Body of pancreas (tissue), 4 donors: ENCODE data around the gene SARS2. TPM values are rescaled to one million over a fixed set of nuclear protein-coding genes. Genes with fewer than 3 reads are reported as not detected.
"Not testable (repeated sequence)": the region's sequence is repeated elsewhere in the genome, so short reads cannot be mapped to it uniquely, and the experiment has no call there.

ENCODE experiments used
- ATAC-seq: fragments of 150-250 bp; one replicate; pipeline ENCODE4 v1.9.1; 2016
- DNase-seq, 4 donors: peaks; one replicate each; pipeline ENCODE4 v3.0.0-alpha.2; 2019
- H3K27ac ChIP-seq, 4 donors: fragments of 200-600 bp; sonication (generic); 1 replicate in 3 of 4; 2 replicates in 1 of 4; pipeline versions ENCODE4 v1.5.1 to v1.6.1; 2016 to 2019; ENCODE audit warnings: mild to moderate bottlenecking in 1 of 4, mixed read lengths in 1 of 4, moderate library complexity in 1 of 4
- H3K27me3 ChIP-seq, 2 donors: fragments of 200-600 bp; sonication (generic); one replicate each; pipeline ENCODE4 v1.6.0; 2016; ENCODE audit warnings: mild to moderate bottlenecking in 1 of 2
- H3K36me3 ChIP-seq, 2 donors: fragments of 200-600 bp; sonication (generic); replicated peaks in 1 of 2; 2 replicates each; pipeline ENCODE4 v1.5.1; 2016; ENCODE audit warnings: low read depth in 2 of 2; ENCODE audit not compliant: insufficient read depth in 1 of 2
- H3K4me1 ChIP-seq: fragments of 200-600 bp; sonication (generic); one replicate; pipeline ENCODE4 v1.6.0; 2016
- H3K4me3 ChIP-seq, 2 donors: fragments of 200-600 bp; sonication (generic); 1 replicate in 1 of 2; 2 replicates in 1 of 2; pipeline ENCODE4 v1.5.1; 2016 to 2019
- H3K9me3 ChIP-seq, 3 donors: fragments of 200-600 bp; sonication (generic); 1 replicate in 2 of 3; 2 replicates in 1 of 3; pipeline ENCODE4 v1.5.1; 2016
- POLR2A ChIP-seq, 3 donors: fragments of 450-650 bp; IDR thresholded peaks; one replicate each; pipeline ENCODE4 v1.6.1; 2016; ENCODE audit warnings: antibody characterized with exemption in 3 of 3, mild to moderate bottlenecking in 2 of 3
- WGBS, 2 donors: methylation state at CpG; one replicate each; pipeline ENCODE4 v1.1.5; 2017; 5-methylcytosine and 5-hydroxymethylcytosine counted together
- intact Hi-C: fragments of 100-400 bp; cut with DNase I; formaldehyde crosslinking; loops from one replicate; pipeline ENCODE4 v1.15.1; 2023
- total RNA-seq, 2 donors: library from RNA; depleted of rRNA; stranded (reverse); fragments of >200 nt; gene quantifications; one replicate each; pipeline ENCODE4 v1.1.0, GENCODE V29; 2016
- TF ChIP-seq, protein P1 (sequence below), 7 experiments: fragments of 450-650 bp in 4 of 7; fragments of 200-600 bp in 3 of 7; sonication (generic) in 3 of 7; IDR thresholded peaks; one replicate each; pipeline ENCODE4 v1.5.1; 2016 to 2019; ENCODE audit warnings: antibody characterized with exemption in 7 of 7

SARS2 gene
- total RNA-seq, 2 donors from 2014 or later: 25.2 to 34.6 TPM

DNA sequence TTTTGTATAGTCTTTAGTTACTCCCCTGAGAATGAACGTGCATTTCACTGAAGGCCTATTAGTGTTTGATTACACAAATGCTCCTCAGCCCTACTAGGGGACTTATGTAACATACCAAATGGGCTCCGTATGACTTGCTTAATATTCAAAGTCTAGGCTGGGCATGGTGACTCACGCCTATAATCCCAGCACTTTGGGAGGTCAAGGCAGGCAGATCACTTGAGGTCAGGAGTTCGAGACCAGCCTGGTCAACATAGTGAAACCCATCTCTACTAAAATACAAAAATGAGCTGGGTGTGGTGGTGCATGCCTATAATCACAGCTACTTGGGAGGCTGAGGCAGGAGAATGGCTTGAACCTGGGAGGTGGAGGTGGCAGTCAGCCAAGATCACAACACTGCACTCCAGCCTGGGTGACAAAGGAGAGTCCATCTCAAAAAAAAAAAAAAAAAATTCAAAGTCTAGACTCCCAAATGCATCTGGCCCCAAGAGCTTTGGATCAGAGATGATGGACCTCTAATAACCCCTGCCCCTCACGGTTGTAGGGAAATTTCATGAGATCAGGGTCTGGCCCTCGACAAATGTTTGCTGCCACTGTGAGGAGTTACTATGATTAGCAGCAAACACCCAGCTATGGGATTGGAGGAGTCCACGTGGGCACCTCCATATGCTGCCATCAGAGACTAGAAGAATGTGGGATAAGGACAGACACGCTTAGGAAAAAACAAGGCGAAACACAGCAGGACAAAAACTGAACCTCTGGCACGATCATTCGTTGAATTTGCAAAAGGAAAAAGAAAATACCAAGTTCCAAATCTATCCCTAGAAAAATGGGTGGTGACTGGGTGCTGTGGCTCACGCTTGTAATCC, 40.3 kb upstream of the SARS2 start:
- TF ChIP-seq, protein P1, sequence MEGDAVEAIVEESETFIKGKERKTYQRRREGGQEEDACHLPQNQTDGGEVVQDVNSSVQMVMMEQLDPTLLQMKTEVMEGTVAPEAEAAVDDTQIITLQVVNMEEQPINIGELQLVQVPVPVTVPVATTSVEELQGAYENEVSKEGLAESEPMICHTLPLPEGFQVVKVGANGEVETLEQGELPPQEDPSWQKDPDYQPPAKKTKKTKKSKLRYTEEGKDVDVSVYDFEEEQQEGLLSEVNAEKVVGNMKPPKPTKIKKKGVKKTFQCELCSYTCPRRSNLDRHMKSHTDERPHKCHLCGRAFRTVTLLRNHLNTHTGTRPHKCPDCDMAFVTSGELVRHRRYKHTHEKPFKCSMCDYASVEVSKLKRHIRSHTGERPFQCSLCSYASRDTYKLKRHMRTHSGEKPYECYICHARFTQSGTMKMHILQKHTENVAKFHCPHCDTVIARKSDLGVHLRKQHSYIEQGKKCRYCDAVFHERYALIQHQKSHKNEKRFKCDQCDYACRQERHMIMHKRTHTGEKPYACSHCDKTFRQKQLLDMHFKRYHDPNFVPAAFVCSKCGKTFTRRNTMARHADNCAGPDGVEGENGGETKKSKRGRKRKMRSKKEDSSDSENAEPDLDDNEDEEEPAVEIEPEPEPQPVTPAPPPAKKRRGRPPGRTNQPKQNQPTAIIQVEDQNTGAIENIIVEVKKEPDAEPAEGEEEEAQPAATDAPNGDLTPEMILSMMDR (IDR thresholded peaks at IDR 0.05): no peak
- TF ChIP-seq POLR2A (IDR thresholded peaks at IDR 0.05): no peak
- H3K9me3 ChIP-seq: no peaks in the 10 kb centered on the region
- WGBS, 2 donors: 85 to 94% methylated on average over 9 to 12 of the region's 12 CpGs
- ATAC-seq: no peak
- intact Hi-C loops: no loop called here
- H3K27ac ChIP-seq: no peak overlapping the region
- peaks cover 13% of the 10 kb centered on the region for H3K4me1 ChIP-seq
- no peak for DNase-seq
- no peak overlapping the region for H3K4me3 ChIP-seq
- H3K36me3 ChIP-seq: no peaks in the 10 kb centered on the region
- H3K27me3 ChIP-seq: no peaks in the 10 kb centered on the region

DNA sequence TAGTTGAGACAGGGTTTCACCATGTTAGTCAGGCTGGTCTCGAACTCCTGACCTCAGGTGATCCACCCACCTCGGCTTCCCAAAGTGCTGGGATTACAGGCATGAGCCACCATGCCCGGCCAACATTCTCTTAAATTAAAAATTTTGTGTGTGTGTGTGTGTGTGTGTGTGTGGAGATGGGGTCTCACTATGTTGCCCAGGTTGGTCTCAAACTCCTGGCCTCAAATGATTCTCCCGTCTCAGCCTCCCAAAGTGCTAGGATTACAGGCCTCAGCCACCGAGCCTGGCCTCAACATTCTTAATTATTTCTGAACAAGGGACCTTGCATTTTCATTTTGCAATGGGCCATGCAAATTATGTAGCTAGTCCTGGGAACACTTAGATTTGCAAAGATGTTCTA, 35.6 kb upstream of the SARS2 start:
- intact Hi-C loops, H3K36me3 ChIP-seq, H3K4me1 ChIP-seq, H3K27me3 ChIP-seq, H3K27ac ChIP-seq, H3K9me3 ChIP-seq, DNase-seq, ATAC-seq, H3K4me3 ChIP-seq: not testable (repeated sequence)
- WGBS, 2 donors: 93 to 97% methylated on average over 5 of the region's 5 CpGs

DNA sequence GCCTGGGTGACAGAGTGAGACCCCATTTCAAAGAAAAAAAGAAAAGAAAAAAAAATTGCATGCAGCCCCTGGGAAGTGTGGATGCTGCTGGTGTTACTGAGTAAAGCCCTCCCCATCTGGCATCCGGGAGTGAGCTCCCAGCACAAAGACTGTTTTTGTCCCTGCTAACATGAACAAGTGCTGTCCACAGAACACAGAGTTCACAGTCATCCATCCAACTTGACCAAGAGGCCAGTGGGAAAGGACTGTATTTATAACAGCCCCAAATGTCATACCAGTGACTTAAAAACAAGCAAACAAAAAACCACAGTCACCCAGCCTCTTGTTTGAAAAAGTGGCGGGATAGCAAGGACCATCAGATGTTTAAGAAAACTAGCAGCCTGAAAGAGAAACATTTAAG, 34.2 kb upstream of the SARS2 start:
- Histone ChIP-seq H3K27me3 (no peaks in the 10 kb centered on the region), H3K36me3 (no peaks in the 10 kb centered on the region), H3K27ac (no peak overlapping the region), H3K9me3 (no peaks in the 10 kb centered on the region), H3K4me3 (no peak overlapping the region), H3K4me1 (peaks cover 4% of the 10 kb centered on the region)
- DNase-seq: no peak
- no peak for TF ChIP-seq POLR2A (IDR thresholded peaks at IDR 0.05)
- TF ChIP-seq, protein P1 (IDR thresholded peaks at IDR 0.05): no peak
- 83 to 100% methylated on average over 2 of the region's 2 CpGs for WGBS, 2 donors
- intact Hi-C loops: no loop called here
- no peak for ATAC-seq

DNA sequence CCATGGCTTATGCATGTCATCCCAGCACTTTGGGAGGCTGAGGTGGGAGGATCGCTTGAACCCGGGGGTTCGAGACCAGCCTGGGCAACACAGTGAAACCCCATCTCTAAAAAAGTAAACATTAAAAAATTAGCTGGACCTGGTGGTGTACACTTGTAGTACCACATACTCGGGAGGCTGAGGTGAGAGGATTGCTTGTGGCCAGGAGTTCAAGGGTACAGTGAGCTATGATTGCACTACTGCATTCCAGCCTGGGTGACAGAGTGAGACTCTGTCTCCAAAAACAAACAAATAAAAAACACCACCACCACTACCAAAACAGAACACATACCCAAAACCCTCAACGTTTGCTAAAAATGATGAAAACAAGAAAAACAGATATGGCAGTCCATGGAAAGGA, 29.1 kb upstream of the SARS2 start:
- WGBS, 2 donors: 81 to 84% methylated on average over 5 of the region's 5 CpGs
- H3K36me3 ChIP-seq: no peaks in the 10 kb centered on the region
- H3K27me3 ChIP-seq: no peaks in the 10 kb centered on the region
- ATAC-seq: no peak
- no peak overlapping the region for H3K27ac ChIP-seq
- no peak for DNase-seq
- no peak overlapping the region for H3K4me3 ChIP-seq
- intact Hi-C loops: no loop called here
- H3K9me3 ChIP-seq: no peaks in the 10 kb centered on the region
- H3K4me1 ChIP-seq: peaks cover 4% of the 10 kb centered on the region
- TF ChIP-seq POLR2A (IDR thresholded peaks at IDR 0.05): no peak
- TF ChIP-seq, protein P1 (IDR thresholded peaks at IDR 0.05): no peak

DNA sequence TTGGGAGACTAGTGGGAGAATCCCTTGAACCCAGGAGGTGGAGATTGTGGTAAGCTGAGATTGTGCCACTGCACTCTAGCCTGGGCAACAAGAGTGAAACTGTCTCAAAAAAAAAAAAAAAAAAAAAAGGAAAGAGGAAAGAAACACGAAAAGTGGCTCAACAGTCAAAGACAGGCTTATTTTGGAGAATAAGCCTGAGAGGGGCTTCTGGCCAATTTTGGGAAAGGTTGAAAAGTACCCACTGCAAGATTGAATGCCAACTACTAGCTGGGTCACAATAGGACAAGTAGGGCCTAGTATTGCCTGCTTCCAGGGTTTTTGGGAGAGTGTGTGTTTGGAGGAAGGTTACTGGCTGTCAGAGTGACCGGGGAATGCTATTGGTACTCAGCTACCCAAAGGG, 27.7 kb upstream of the SARS2 start:
- Histone ChIP-seq H3K27ac (no peak overlapping the region), H3K9me3 (no peaks in the 10 kb centered on the region), H3K4me1 (peaks cover 7% of the 10 kb centered on the region), H3K4me3 (no peak overlapping the region), H3K27me3 (no peaks in the 10 kb centered on the region), H3K36me3 (no peaks in the 10 kb centered on the region)
- WGBS, 2 donors: 93 to 97% methylated on average over 2 of the region's 2 CpGs
- intact Hi-C loops: no loop called here
- ATAC-seq (no peak), DNase-seq (no peak)
- TF ChIP-seq POLR2A (IDR thresholded peaks at IDR 0.05): no peak
- TF ChIP-seq, protein P1 (IDR thresholded peaks at IDR 0.05): no peak
